GM21529 (cell line): ENCODE data around the gene PRR35.

Source experiments
- ATAC-seq: cut with Tn5 transposase; IDR thresholded peaks from one replicate; pipeline ENCODE4 v1.9.1; 2021; ENCODE audit not compliant: unreplicated experiment

PRR35 gene

DNA sequence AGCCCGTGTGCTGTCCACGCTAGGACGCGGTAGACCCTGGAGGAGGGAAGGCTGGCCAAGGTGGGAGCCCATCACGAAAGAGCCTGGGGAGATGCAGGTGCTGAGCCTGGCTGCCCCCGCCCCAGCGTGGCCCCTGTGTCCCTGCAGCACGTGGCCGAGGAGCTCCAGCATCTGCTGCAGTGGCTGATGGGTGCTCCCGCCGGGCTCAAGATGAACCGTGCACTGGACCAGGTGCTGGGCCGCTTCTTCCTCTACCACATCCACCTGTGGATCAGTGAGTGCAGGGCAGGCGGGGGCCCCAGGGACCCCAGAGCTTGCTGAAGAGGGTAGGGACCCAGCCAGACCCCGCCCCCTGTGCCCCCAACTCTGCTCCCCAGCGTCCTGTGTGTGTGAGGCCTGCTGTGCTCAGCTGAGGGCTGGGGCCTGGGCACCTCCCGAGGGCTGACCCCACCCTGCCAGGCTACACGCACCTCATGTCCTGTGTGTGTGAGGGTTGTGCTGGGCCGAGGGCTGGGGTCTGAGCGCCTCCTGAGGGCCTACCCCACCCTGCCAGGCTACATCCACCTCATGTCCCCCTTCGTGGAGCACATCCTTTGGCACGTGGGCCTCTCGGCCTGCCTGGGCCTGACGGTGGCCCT lies 18.2 kb downstream of the PRR35 start:
- no peak for ATAC-seq

DNA sequence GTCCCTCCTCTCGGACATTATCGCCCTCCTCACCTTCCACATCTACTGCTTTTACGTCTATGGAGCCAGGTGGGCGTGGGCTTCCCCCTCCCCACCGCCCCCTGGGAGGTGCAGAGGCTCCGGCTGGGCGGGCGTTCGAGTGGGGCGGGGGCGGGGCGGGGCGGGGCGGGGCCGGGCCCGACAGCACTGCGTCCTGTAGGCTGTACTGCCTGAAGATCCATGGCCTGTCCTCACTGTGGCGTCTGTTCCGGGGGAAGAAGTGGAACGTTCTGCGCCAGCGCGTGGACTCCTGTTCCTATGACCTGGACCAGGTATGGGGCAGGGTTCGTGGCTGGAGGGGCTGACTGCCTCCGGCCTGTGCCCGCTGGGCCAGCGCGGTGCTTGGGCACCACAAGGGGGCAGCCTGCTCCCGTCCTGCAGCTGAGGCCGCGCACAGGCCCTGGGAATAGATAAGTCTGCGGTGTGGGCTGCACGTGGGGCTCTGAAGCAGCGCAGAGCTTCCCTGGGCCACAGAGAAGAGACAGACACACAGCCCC lies 18.7 kb downstream of the PRR35 start:
- peak; percentile 47 for ATAC-seq

DNA sequence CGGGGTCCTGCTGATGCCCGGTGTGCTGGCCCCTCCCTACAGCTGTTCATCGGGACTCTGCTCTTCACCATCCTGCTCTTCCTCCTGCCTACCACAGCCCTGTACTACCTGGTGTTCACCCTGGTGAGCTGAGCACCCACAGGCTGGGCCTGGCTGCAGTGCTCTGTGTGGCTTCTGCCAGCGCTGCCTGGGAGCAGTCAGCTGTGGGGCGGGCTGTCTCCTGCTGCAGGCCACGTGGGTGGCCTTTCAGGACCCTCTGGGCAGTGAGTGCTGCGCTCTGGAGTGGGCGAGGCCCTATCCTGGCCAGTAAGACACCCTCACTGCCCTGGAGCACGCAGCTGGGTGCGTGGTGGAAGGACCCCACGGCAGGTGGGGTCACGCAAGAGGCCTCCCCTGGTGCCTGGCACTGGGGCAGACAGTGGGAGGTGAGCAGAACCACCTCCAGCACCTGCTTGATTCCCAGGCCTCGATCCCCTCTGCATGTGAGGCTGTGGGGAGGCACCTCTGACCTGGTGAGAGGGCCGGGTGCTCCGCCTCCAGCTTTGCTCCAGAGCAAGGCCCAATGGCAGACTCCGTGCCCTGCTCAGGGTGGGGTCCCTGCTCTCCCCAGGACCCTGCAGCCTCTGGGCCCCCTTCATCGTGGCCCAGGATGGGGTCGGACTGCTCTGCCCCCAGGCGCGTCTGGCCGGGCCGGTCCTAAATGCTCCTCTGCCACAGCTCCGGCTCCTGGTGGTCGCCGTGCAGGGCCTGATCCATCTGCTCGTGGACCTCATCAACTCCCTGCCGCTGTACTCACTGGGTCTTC lies 20.1 kb downstream of the PRR35 start:
- ATAC-seq: no peak

DNA sequence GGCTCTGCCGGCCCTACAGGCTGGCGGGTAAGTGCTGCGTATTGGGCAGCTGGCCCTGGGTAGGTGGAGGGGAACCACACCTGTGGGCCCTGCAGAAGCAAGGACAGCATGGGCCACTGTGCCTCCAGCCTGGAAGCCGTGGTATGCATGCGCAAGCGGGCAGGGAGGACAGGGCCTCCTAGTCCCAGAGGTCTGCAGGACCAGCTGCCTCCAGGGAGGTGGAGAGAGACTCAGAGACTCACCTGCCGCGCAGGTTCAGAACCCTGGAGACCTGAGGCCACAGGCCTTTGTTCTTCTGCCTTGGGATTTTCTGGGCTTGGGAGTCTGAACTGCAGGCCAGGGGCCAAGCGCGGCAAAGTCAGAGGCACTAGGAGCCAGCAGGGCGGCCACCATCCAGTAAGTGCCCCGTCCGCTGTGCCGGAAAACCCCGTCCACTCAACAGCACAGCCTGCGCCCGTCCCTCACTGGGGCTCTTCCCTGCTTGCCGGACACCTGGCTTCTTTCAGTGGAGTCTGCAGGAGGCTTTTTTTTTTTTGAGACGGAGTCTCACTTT lies 20.8 kb downstream of the PRR35 start:
- ATAC-seq: no peak

DNA sequence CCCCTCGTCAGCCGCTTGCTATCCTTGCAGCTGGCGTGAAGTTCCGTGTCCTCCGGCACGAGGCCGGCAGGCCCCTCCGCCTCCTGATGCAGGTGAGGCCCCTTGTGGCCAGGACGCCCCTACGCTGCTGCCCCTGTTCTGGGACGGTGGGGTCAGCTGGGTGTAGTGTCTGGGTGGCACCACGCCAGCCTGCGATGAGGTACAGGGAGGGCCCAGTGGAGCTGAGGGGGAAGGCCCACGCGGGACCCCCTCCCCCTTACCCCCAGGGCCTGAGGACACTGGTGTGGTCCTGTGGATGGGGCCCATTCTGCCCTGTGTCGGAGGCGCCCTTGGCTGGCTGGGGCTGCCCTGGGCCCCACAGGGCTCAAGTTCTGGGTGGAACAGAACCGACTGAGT lies 22.0 kb downstream of the PRR35 start:
- ATAC-seq: no peak

DNA sequence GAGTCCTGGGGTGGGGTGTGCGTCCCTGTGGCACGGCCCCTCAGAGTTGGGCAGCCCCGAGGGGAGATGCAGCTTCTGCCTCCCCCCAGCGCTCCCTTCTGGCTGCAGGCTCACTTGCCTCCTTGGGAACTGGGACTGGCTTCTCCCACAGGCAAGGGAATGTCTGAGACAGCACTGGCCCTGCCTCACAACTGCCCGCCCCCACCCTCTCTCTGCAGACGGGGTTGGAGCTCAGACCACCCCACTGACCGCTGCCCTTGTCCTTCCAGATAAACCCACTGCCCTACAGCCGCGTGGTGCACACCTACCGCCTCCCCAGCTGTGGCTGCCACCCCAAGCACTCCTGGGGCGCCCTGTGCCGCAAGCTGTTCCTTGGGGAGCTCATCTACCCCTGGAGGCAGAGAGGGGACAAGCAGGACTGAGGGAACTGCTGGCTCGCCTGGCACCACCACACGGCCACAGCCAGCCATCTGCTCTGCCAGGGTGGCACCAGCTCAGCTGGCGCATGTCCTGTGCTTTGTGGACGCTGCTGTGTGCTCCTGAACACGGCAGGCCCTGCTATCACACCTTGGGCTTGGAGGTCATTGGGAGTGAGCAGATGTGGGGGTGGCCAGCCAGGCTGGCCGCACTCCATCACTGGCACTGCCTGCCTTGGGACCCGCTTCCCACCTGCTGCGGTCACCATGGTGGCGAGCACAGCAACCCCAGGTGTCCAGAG lies 22.6 kb downstream of the PRR35 start:
- no peak for ATAC-seq

DNA sequence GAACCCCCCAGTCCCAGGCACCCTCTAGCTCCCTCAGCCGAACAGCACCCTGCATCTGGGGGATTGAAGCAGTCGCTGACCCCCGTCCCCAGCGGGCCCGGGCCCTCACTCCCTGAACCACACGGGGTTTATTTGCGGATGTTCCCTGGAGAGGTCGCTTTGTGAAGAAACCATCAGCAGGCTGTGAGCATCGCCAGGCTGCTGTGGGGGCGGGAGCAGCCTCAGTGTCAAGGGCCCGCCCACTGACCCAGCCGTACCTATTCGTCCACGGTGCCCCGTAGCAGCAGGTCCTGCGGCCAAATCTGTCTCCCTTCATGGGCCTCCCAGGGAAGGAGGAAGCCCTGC lies 23.2 kb downstream of the PRR35 start:
- ATAC-seq: no peak

DNA sequence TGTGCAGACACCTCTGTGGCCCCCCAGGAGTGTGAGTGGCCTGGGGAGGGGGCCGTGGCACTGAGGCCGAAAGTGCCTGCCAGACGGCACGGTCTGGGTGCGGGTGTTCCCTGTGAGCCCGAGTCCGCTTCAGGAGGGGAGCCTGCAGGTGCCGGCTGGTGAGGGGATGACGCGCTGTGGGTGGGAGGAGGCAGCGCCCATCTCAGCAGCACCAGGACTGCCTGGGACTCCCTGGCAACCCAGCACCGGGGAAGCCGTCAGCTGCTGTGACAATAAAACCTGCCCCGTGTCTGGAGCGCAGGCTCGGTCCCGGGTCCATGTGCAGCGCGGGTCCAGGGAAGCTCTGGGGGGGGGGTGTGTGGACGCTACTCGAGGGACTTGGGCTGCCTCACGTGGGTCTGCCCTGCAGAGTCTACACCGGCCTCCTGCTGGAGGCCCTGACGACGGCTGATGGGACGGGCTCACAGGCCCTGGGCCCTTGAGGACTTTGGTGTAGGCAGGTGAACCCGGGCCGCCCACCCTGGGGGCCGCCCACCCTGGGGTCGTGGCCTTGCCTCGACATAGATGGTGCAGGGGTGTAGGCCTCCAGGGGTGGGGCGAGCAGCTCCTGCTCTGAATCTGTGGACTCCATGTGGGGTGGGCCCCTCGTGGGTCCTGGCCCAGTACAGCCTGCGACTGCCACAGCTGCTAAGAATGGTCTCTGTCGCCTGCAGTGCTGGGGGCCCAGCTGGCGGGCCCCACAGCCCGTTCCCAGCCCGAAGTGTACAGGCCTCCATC lies 23.8 kb downstream of the PRR35 start:
- no peak for ATAC-seq

DNA sequence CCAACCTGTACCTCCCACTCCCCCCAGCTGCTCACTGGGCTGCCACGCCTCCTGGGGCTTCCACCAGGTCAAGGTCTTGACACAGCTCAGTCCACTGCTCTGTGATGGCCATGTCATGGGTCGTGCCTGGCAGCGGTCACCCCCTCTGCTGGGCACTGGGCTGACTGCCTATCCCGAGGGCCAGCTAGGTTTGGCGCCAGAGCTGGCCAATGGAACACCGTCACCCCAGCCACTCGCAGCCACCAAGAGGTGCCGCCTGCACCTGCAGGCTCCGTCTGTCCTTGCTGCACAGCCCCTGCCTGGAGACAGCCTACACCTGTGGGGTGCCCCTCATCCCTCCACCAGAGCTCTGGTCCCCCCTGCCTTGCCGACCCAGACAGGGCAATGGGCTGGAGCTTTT lies 25.2 kb downstream of the PRR35 start:
- ATAC-seq: no peak

DNA sequence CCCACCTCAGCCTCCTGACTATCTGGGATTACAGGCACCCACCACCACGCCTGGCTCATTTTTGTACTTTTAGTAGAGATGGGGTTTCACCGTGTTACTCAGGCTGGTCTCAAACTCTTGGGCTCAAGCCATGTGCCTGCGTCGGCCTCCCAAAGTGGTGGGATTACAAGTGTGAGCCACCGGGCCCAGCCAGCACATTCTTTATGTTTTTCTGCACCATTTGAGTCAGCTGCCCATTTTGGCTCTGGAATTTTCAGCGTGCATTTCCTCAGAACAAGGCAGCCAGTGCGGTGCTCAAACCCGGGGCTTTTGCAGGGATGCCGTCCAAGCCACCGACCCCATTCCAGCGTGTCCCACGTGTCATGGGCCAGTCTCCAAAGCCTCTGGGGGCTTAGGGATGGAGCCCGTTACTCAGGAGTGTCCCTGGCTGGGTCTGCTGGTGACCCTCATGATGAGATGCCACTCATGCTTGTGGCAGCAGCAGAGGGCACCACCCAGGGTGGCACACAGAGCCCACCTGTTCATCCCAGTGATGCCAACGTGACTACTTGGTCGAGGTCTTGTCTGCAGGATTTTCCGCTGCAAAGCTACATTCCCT lies 26.0 kb downstream of the PRR35 start:
- ATAC-seq: no peak

DNA sequence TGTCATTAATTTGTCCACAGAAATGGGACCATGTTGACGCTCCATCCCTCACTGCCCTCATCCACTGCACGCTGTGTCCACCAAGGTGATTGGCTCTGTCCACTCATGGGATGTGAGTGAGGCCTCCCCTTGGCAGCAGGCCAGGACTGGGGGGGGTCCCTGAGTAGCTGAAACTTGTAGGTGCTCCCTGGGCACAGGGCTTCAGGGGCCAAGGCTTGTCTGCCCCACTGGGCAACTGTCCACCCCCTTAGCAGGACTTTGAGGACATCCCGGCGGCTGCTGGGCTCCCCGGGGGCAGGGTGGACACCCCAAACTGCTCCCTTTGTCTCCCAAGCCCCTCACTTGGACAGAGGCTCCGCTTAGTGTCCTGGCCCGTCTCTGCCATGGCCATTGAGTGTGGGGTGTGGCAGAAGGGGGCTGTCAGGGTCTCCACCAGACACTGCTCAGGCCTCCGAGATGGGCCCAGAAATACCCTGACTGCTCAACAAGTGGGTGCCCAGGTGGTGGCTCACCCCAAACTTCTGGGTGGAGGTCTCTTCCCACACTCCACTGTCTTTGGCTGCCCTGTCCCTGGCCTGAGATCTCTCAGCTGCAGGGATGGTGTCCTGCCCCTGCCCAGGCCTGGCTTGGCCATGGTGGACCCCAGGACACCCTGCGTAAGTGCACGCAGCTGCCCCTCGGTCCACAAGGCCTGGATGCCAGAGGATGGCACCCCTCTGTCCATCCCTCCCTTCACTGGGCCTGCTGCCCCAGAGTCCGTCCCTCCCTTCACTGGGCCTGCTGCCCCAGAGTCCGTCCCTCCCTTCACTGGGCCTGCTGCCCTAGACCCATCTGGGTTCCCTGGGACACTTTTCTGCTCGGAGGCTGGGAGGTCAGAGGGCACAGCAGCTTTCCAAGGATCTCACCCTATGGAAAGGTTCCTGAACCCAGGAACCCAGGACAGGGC lies 26.7 kb downstream of the PRR35 start:
- ATAC-seq: no peak

DNA sequence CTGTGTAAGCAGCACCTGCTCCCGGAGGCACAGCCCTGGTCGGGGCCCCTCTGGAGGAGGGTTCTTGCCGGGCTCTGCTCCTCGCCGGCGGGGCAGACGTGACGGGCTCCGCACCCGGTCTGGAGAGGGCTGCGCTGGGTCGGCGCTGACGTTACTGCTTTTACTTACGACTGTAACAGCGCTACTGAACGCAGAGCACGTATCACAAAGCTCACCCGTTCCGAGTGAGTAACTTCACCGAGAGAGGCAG lies 28.4 kb downstream of the PRR35 start:
- ATAC-seq: peak; percentile 7

DNA sequence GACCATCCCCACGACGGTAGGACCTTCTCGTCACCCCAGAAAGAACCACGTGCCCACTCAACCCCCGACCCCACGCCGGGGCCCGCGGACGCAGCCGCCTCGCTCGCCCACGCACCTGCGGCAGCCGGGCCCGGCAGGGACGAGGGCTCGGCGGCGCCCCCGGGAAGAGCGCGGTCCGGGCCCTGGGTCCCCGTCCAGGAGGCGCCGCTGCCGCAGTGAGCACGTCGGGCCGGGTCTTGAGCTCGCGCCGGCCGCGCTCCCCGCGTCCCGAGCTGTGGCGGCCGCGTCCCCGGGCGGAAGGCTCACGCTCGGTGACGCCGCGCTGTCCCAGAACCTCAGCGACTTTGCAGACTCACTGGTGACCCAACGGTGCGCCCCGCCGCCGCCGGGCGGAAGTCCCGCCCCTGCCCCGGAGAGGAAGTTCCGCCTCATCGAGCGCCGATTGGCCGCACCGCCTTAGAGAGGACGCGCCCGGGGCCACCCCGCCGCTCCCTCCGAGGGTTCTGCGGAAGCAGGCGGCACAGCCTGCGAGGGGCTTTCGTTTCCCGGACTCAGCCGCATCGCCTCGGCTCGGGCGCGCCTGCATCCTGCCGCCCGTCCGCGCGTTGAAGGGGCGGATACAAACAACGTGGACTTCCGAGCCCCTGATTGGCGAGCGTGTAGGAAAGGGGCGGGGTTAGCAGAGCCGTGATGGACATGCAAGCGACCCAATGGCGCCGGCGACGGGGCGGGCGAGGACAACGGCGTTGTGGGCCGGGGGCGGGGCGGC lies 28.9 kb downstream of the PRR35 start:
- ATAC-seq: peak; percentile 70

DNA sequence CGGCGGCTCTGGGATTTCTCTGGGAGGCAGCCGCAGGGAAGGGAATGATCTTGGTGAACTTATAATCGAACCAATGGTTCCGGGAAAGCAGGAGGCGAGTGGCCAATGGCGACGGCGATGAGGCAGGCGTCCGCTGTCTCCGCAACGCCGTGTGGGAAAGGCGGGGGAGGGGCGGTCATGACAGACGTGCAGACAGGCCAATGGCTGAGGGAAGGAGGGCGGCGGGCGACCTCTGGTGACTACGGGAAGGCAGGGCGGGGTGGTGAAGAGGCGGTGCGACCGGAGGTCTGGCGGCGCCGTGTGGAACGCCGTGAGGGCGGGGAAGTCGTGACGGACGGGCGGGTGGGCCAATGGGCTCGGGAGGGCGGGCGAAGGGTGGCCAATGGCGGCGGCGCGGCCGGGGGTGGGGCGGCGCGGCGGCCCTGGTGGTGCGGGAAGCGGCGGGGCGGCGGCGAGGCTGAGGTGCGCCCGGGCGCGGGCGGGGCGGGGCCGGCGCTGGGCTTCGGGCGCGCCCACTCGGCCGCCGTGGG lies 29.5 kb downstream of the PRR35 start, which contains the start of gene RAB40C:
Gene RAB40C (plus strand): TSS at position 409 of the 530 bp plus-strand sequence. CDS start 226 bp downstream, outside the sequence.
- ATAC-seq: peak; percentile 79

DNA sequence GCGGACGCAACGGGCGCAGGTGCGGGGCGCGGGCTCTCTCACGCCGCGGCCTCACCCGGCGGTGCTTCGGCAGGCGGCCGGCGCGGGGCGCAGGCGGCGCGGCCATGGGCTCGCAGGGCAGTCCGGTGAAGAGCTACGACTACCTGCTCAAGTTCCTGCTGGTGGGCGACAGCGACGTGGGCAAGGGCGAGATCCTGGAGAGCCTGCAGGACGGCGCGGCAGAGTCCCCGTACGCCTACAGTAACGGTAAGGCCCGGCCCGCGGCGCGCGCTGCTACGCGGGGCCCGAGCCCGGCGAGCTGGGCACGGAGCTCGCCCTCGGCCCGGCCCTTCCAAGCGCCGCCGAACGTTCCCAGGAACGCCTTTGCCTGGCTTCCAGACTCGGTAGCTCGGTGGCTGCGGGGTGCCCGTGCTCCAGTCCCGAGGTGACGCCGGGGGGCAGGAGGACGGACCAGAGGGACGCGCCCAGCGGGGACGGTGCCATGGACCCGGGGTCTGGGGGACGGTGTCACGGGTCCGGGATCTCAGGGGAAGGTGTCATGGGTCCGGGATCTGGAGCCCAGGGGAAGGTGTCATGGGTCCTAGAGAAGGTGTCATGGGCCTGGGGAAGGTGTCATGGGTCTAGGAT lies 30.1 kb downstream of the PRR35 start:
- no peak for ATAC-seq

DNA sequence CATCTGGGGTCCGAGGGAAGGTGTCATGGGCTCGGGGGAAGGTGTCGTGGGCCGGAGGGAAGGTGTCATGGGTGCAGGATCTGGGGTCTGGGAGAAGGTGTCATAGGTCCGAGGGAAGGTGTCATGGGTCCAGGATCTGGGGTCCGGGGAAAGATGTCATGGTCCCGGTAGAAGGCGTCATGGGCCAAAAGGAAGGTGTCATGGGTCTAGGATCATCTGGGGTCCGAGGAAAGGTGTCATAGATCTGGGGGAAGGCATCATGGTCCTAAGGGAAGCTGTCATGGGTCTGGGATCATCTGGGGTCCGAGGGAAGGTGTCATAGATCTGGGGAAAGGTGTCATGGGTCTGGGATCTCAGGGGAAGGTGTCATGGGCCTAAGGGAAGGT lies 30.6 kb downstream of the PRR35 start:
- ATAC-seq: no peak

DNA sequence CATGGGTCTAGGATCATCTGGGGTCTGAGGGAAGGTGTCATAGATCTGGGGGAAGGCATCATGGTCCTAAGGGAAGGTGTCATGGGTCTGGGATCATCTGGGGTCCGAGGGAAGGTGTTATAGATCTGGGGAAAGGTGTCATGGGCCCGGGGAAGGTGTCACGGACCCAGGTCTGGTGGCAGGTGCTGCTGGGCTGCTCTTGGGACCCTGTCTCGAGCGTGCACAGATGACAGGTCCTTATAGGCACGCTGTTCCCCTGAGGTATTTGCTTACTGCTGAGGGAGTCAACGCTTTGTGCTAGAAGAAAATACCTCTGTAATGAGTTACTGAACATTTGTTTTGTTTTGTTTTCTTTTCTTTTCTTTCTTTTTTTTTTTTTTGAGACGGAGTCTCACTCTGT lies 31.0 kb downstream of the PRR35 start:
- ATAC-seq: no peak

DNA sequence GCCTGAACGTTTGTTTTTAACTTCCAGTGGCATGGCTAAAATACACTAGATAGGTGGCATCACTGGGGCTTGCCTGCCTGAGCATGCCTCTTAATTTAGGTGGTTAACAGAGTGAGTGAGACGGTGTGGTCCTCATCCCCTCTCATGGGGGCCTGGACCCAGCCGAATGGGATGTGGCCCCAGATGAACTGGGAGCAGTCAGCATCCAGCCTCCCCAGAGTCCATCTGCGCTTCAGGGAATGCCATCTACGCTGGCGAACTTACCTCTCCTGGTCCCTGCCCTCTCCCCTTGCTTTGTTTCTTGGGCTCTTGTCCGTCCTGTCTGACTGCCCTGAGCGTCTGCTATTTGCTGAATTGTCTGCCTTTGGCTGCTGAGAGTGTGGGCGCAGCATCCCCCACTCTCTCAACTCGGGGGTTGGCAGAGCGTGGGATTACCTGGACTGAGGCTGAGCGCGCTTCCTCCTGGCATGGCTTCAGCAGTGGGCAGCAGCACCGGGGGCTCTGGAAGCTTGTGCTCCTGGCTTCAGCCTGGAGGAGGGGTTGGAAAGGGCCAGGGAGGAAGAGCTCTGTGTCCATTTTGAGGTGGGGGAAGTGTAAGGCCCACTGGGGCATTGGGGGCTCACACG lies 31.8 kb downstream of the PRR35 start:
- ATAC-seq: no peak
